ENCODE results near the gene DGKZ.

The DGKZ gene

DNA sequence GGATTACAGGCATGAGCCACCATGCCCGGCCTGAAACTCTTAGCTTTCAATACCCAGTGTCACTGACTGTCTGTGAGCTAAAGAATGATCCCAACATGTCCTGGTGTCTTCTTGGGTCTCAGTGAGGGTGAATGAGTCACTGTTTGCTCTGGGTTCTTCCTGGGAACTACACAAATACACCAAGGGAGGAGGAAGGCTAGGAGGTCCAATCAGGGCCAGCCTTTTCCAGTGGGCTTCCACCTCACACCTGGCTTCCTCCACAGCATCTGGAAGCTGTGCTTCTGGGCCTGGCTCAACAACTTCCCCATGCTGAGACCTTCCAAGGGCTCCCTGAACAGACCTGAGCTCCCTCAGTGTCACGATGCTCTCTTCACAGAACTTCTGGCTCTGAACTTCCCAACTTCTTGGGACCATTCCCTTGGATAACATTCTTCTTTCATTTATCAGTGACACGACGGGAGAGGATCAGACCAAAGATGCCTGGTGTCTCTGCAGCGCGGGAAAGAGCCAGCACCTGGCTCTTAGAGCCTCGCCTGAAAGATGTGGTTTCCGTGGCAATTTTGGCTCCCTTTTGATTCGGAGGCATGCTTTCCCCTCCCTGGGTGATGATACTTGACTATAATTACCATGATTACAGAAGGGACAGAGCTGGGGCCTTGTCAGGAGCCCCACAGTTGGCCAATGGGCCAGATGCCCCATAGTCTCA lies 66.7 kb downstream of the DGKZ start:
- TF ChIP-seq ZFX (IDR thresholded peaks at IDR 0.05) = no peak
- TF ChIP-seq, protein P1, sequence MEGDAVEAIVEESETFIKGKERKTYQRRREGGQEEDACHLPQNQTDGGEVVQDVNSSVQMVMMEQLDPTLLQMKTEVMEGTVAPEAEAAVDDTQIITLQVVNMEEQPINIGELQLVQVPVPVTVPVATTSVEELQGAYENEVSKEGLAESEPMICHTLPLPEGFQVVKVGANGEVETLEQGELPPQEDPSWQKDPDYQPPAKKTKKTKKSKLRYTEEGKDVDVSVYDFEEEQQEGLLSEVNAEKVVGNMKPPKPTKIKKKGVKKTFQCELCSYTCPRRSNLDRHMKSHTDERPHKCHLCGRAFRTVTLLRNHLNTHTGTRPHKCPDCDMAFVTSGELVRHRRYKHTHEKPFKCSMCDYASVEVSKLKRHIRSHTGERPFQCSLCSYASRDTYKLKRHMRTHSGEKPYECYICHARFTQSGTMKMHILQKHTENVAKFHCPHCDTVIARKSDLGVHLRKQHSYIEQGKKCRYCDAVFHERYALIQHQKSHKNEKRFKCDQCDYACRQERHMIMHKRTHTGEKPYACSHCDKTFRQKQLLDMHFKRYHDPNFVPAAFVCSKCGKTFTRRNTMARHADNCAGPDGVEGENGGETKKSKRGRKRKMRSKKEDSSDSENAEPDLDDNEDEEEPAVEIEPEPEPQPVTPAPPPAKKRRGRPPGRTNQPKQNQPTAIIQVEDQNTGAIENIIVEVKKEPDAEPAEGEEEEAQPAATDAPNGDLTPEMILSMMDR (conservative IDR thresholded peaks at IDR 0.05) = no peak
- no peak overlapping the region for H3K27ac ChIP-seq

DNA sequence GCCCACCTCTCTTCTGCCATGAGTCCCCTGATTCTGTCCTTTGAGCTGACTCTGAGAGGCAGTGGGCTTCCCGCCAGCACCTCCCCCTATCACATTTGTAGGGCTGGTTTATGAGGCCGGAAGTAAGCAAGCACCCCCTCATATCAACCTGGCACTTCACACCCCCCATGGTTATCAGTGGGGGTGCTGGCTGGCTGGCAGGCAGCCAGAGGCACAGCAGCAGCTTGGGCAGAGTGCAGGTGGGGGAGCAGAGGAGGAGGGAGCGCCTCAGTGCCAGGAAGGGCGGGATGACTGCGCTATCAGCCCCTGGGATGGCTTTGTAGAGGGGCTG lies 67.2 kb downstream of the DGKZ start:
- TF ChIP-seq, protein P1 (conservative IDR thresholded peaks at IDR 0.05) = no peak
- no peak for TF ChIP-seq ZFX (IDR thresholded peaks at IDR 0.05)
- H3K27ac ChIP-seq = no peak overlapping the region

DNA sequence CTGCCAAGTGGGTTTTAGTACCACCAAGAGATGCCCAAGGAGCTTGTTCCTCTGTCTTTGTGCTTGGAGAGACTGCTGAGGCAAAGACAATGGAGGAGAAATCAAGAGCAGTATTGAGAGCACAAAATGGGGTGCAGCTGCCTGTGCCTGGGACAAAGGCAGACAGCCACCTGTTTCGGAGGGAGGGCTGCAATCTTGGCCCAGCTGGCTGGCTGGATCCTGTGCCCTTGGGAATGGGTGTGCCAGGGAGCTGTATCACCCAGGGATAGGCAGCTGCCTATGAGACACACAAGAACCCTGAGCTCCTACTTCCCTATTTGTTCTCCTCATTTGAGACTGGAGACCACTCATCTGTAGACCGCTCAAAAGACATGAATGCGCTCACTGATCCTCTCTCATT lies 67.6 kb downstream of the DGKZ start:
- no peak for TF ChIP-seq ZFX (IDR thresholded peaks at IDR 0.05)
- TF ChIP-seq, protein P1 (conservative IDR thresholded peaks at IDR 0.05) = no peak
- no peak overlapping the region for H3K27ac ChIP-seq

DNA sequence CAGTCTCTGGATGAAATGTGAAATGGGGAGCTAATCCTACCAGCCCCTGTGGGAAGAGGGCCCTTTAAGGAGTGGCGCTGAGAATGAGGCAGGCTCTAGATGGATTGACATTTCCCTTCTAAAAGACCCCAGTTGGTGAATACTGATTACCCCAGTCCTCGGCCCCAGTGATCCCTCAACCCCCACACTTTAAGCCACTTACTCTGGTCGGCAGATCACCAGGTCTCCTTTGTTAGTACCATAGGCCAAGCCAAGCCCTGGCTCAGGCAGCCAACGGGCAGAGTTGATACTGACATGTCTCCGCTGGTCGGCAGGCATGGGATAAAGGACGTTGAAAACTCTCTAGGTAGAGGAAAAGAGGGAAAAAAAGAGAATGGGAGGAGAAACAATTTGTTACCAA lies 70.4 kb downstream of the DGKZ start:
- no peak overlapping the region for H3K27ac ChIP-seq
- TF ChIP-seq, protein P1 (conservative IDR thresholded peaks at IDR 0.05) = no peak
- no peak for TF ChIP-seq ZFX (IDR thresholded peaks at IDR 0.05)

DNA sequence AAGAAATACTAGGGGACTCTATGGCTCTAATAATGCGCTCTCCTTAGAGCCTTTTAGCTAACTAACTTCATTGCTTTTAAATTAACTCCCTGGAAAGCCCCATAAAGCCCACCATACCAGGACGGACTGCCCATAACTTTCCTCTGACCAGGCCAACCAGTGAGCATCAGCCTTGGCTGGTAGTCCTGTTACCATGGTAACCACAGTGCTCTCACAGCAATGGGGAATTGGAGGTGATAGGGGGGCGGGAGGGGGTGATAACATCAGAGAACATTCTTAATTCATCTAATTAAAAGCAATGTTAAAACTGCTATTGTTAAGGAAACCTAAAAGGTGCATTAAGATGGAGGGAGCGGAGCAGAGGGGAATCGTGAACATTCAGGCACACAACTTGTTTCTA lies 71.5 kb downstream of the DGKZ start:
- TF ChIP-seq, protein P1 (conservative IDR thresholded peaks at IDR 0.05) = no peak
- TF ChIP-seq ZFX (IDR thresholded peaks at IDR 0.05) = no peak
- no peak overlapping the region for H3K27ac ChIP-seq

DNA sequence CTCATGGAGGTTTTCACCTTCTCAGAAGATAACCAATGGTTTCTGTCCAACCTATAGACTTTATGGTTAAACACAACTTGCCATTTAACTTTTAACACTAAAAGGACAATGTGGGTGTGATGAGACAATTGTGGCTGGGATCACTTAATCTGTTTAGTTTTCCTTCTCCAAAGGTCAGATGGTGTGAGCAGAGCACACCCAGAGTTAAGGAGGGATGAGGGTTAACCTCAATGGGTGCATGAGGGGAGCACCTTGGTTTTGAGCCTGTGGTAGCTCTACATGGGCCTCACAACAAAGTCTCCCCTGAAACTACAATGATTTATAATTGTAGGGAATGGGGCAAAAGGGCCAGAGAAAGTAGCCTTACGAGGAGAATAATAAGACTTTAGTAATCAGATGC lies 73.2 kb downstream of the DGKZ start:
- no peak for TF ChIP-seq ZFX (IDR thresholded peaks at IDR 0.05)
- TF ChIP-seq, protein P1 (conservative IDR thresholded peaks at IDR 0.05) = no peak
- H3K27ac ChIP-seq = no peak overlapping the region

DNA sequence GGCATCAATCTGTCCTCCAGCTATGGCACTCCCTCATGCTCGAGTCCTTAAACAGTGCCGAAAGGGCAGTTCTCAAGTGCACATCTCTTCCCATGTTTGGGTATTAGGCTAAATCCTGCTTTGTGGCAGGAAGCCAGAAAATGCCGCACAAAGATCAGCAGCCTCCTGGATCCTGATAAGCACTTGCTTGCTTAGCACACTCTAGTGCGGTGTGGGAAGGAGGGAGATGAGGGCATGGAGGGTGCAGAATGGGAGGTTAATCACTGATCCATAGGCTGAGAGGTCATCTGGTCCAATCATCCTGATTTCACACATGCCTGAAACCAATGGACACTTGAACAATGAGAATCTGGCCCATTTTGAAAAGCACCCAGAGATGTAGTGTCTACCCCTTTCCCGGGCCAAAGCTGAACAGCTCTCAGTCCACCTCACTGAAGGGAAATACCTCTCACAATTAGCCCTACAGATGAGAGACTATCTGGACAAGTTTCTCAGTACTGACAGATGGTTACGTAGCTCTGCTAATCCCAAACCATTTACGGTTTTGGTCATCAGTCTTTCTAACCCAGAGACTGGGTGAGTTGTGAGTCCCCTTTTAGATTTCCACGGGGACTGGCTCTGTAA lies 74.1 kb downstream of the DGKZ start:
- no peak overlapping the region for H3K27ac ChIP-seq
- TF ChIP-seq, protein P1 (conservative IDR thresholded peaks at IDR 0.05) = no peak
- TF ChIP-seq ZFX (IDR thresholded peaks at IDR 0.05) = no peak
